Right renal pelvis (tissue), 4 donors: ENCODE results near the gene ALK. TPM values are rescaled to one million over a fixed set of nuclear protein-coding genes. Genes with fewer than 3 reads are reported as not detected.

Experiments
- DNase-seq, 4 donors: peaks; one replicate each; pipeline ENCODE4 v3.0.0-alpha.2; 2013; ENCODE audit warnings: low read depth in 4 of 4, low spot score in 3 of 4, missing footprints in 1 of 4
- polyA plus RNA-seq, 4 donors: library from polyadenylated mRNA; unstranded; fragments of 120-200 nt; gene quantifications; one replicate each; pipeline ENCODE4 v1.2.1, GENCODE V29; 2013; ENCODE audit not compliant: insufficient read length in 4 of 4

The ALK gene
- polyA plus RNA-seq, 4 donors: 0.11 to 0.50 (median 0.29) TPM

DNA sequence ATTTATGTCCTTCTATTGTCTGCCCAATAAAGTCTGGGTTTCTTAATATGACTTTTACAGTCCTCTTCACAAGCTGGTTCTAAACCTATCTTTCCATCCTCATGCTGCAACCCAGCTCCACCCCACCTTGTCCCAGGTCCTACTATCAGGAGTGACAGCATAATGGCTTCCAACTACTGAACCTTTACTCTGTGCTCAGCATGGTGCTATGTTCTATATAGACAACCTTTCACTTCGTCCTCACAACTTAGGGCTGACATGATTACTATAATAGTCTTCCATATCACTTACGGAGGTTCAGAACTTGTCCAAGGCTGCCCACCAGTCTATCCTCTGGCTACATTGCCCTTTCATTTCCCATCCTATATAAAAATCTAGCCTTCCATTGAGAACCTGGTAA is 256.8 kb downstream of the ALK start:
- no peak for DNase-seq

DNA sequence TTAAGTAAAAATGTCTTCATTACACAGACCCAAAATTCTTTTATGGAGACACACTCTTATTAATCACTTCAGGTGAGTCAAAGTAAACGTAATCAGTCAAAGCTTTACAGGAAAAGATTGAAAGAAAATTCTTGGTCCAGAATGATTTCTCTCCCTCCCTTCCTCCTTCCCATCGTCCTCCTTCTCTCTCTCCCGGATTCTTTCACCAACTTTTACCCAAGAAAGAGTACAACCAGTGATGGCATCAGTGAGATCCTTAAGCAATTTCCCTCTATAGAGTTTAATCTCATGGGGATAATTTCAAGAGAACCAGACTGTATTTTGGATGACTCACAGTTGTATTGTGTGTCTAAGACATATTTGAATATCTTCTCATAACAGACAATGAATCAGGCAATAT is 258.1 kb downstream of the ALK start:
- DNase-seq: no peak

GRCh38 chr2:29662861-29663260 is 258.5 kb downstream of the ALK start:
- no peak for DNase-seq

GRCh38 chr2:29660201-29660600 is 261.2 kb downstream of the ALK start:
- no peak for DNase-seq

DNA sequence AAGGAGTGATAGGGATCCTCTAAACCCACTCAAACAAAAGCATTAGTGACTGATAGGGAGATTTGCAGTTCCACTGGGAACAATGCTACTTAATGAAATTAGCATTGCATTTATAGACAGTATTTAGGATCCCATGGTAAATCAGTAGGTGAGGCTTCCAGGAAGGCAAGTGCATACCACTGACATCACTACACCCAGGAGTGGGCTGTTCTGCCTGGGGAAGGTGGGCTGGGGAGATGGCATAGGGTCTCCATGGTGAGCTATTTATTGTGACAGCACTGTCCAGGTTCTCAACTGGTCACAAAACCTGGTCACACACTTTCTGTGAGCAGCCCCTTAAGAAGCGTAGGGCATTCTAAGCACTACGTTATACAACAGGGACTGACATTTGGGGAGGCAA is 262.2 kb downstream of the ALK start:
- DNase-seq: no peak

DNA sequence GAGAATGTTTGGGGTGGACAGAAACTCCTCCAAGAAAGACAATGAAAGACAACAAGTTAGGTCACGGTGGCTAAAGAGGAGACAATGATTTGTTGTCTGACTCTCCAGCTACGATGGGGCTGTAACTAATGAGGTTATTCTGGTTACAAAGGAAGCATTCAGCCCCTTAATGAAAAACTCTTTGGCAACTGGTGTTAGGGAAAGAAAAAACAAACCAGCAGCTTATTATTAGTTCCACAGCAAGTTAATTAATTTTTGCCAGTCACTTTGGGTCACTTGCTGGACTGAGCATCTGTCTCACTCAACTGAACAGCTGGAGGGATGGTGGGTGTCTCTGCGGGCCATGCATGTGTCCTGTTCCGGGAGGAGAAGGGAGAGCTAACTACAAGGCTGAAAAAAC is 263.7 kb downstream of the ALK start:
- peak in 1 of 4 donors; percentile 15 for DNase-seq

- DNase-seq: no peak
These were observed 265.8 kb downstream of the ALK start for GRCh38 chr2:29655391-29656086.

GRCh38 chr2:29650631-29651097 is 270.7 kb downstream of the ALK start:
- DNase-seq: no peak

GRCh38 chr2:29644949-29645348 is 276.4 kb downstream of the ALK start:
- DNase-seq: no peak

DNA sequence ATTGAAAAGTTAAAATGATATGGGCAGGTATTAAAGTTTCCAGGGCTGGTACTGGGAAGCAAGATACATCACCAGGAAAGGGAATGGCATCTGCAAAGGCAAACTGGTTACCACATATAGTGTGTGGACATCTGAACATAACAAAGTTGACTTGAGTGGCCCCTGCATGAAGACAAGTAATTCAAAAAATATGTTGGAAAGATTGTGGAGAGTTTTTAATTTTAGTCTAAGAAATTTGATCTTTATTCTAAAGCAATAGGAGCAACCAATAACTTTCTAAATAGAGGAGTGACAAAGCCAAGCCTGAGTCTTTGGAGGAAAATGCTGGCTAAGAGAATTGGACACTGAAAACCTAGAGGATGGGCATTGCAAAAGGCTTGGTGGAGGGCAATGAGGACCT is 278.2 kb downstream of the ALK start:
- no peak for DNase-seq

DNA sequence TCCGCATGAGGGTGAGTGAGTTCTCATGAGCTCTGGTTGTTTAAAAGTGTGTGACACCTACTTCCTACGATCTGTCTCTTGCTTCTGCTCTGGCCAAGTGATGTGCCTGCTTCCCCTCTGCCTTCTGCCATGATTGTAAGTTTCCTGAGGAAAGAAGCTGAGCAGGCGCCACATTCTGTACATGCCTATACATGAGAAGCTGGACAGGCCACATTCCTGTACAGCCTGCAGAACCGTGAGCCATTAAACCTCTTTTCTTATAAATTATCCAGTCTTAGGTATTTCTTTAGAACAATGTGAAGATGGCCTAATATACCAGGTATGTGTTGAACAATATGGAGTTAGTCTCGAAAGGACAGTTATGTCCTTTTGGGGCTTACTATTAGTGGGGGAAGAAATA is 281.0 kb downstream of the ALK start:
- no peak for DNase-seq

DNA sequence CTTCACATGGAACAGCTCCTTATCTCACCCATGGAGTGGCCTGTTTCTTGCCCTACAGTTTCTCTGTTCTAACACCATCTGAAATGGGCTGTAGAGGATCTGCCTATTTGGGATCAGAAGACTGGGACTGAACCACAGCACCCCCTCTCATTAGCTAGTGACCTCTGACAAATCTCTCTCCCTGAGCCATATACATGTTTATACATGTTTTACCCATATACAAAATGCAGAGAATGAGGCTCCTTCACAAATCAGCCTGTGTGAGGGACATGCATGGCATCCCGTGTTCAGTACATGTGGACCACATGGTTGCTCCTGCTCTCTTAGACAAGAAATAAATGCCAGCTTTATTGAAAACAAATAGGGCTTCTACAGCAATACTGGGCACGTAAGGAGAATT is 282.7 kb downstream of the ALK start:
- no peak for DNase-seq

- no peak for DNase-seq
These were observed 286.5 kb downstream of the ALK start for GRCh38 chr2:29634916-29635315.

DNA sequence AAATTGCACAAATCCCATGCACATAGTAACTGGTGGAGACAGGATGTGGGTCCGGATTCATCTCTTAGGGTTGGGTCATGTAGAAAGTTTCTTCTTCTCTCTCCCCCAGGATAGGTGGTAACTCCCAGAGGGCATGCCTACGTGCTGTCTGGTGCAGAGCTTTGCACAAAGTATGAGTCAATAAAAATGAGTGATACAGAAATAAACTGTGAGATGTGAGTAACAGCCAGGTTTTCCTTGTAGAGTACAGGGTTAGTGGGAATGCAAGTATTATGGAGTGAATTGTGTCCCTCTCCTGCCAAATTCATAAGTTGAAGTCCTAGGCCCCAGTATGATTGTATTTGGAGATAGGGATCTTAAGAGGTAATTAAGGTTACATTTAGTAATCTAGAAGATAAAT is 289.4 kb downstream of the ALK start:
- no peak for DNase-seq

DNA sequence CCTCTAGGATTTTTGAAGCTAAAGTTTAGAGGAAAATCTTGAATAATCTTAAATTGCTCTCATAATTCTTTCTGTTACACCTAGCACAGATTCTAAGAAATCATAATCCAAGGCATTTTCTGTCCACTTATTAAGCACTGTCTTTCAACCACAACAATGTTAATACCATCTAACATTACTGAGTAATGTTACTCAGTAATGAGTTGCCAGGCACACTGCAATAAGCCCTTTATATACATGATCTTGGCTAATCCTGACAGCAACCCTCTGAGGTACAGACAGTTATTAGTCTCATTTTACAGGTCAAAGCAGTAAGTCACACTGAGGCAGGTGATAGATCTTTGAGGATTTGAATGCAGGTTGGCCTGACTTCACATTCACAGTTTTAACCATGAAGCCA is 291.9 kb downstream of the ALK start:
- no peak for DNase-seq

DNA sequence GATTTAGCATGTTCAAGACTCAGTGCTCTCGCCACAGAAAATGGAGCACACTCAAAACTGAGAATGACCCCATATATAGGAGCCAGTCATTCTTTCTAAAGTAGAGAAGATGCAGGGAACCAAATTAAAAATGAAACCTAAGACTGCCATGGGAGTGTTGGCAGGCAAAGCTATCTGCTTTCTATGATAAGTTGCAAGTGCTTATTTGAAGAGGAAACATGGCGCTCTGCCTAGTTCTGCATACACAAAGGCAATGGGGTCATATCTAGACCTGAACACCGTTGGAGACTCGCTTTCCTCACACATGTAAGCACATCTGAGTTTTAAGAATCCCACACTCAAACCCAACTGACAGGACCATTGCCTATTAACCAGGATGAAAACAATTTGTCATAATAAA is 292.5 kb downstream of the ALK start:
- no peak for DNase-seq

DNA sequence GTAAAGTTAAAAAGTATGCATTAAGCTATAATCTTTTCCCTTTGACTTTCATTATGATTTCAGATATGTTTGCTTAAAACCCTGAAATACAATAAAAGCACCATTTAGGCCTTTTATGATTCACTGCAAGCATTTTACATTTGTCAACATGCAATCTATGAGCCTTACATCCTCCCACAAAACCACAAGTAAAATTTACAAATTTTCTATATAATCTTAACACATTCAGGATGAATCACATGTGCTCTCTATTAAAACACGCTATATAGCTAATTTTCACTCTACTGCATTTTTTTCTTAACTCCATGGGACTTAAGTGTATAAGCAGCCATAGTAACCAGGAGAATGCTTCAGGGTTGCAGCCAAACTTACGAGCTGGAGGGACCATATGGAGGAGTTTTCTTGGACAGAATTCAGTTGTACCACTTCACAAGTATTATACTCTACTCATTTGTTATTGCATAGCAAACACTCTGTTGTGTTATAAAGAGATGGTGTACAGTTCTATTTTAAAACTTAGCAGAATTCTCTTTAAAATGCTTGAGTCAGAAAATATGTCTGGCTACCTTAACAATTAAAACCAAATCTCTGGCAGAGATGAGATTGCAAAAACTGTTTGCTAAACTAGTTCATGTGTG is 293.2 kb downstream of the ALK start:
- no peak for DNase-seq

- no peak for DNase-seq
These were observed 294.1 kb downstream of the ALK start for GRCh38 chr2:29627279-29627711.

GRCh38 chr2:29620890-29621289 is 300.5 kb downstream of the ALK start:
- DNase-seq: no peak

GRCh38 chr2:29619689-29620088 is 301.7 kb downstream of the ALK start:
- no peak for DNase-seq

- no peak for DNase-seq
These were observed 303.4 kb downstream of the ALK start for GRCh38 chr2:29618024-29618423.

DNA sequence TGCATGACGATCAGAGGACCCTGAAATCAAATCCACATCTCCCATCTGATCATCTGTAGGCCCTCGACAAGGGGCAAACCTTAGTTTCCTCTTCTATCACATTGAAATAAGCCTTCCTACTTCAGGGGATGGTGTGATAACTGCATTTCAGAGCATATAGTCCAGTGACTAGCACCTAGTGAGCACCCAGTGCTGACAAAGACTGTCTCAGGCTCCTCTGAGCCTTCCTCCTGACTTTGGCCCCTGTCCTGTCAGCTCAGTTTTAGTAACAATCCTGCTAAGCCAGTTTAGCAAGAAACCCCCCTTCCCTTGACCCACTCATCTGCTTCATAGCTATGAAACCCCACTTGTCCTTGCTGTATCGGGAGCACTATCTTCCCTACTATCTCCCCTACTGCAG is 304.0 kb downstream of the ALK start:
- DNase-seq: no peak
